ENCODE data around the gene DECR2. TPM values are rescaled to one million over a fixed set of nuclear protein-coding genes. Genes with fewer than 3 reads are reported as not detected.
A peak's percentile ranks its signal among the peaks of the same experiment; 100 is the strongest.

The DECR2 gene
- total and polyA plus RNA-seq, 9 of the 15 experiments (the other 6 are each of a cell fraction or from before 2014, with no cell fraction given): 1.0 to 31.9 (median 10.3) TPM

DNA sequence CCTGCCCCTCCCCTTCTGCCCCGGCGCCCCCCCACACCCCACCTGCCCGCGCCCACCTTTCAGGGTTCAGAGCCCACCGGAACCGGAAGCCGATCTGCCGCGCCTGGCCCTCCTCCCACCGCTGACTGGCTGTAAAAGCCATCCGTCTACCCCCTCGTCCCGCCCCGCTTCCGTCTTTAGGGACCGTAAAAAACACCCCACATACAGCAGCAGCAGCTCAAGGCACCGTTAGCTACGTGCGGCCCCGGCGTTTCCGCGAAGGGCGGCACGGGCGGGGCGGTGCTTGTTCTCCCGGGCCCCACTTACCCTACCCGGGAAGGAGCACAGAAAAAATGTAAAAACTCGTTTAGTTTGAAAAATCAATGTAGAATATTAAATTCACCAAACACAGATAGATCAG lies 31.2 kb upstream of the DECR2 start, which contains the start of gene MRPL28 (continued):
- TF ChIP-seq PKNOX1 (IDR thresholded peaks at IDR 0.05) (peak; percentile 99), SAFB (IDR thresholded peaks at IDR 0.05; ENCODE audit: borderline replicate concordance, low read depth, low read length) (no peak), MCM7 (IDR thresholded peaks at IDR 0.05) (no peak), ZNF436 (CRISPR knock-in tag; IDR thresholded peaks at IDR 0.05) (no peak), ZC3H4 (CRISPR knock-in tag; IDR thresholded peaks at IDR 0.05; ENCODE audit: borderline replicate concordance) (no peak), RBM34 (IDR thresholded peaks at IDR 0.05; ENCODE audit: borderline replicate concordance, insufficient read depth, low read length) (no peak), ZNF175 (CRISPR knock-in tag; IDR thresholded peaks at IDR 0.05; ENCODE audit: low read depth) (no peak), RNF2 (IDR thresholded peaks at IDR 0.05) (no peak), SPI1 (IDR thresholded peaks at IDR 0.05; ENCODE audit: borderline replicate concordance, low read depth, low read length) (peak; percentile 17; the same call in 1 of the 2 replicates), PHF8 (IDR thresholded peaks at IDR 0.05; ENCODE audit: borderline replicate concordance, low read length) (no peak), CREB3L1 (IDR thresholded peaks at IDR 0.05; ENCODE audit: borderline replicate concordance, low read depth) (no peak), ZBTB7A (IDR thresholded peaks at IDR 0.05; ENCODE audit: borderline replicate concordance, control insufficient read depth, low read depth, low read length) (peak; percentile 95), ERF (CRISPR knock-in tag; IDR thresholded peaks at IDR 0.05) (no peak), CBFB (CRISPR knock-in tag; IDR thresholded peaks at IDR 0.05) (no peak), JUND (IDR thresholded peaks at IDR 0.05; ENCODE audit: borderline replicate concordance, low read depth, low read length) (peak; percentile 42; the same call in 1 of the 2 replicates), JUND (tag; IDR thresholded peaks at IDR 0.05; ENCODE audit: borderline replicate concordance, low read depth, low read length) (no peak; the same call in 2 of the 3 replicates), EGR1 (conservative IDR thresholded peaks at IDR 0.05) (no peak), ZNF239 (CRISPR knock-in tag; IDR thresholded peaks at IDR 0.05) (no peak), ESRRA (IDR thresholded peaks at IDR 0.05; ENCODE audit: borderline replicate concordance, low read depth) (no peak), HOXB6 (CRISPR knock-in tag; IDR thresholded peaks at IDR 0.05; ENCODE audit: borderline replicate concordance) (no peak), FOXM1 (IDR thresholded peaks at IDR 0.05; ENCODE audit: low read depth) (no peak), FOXM1 (CRISPR knock-in tag; IDR thresholded peaks at IDR 0.05; ENCODE audit: low read depth) (no peak), SNIP1 (IDR thresholded peaks at IDR 0.05; ENCODE audit: low read depth) (no peak), GTF2E2 (tag; IDR thresholded peaks at IDR 0.05) (no peak), ZSCAN29 (IDR thresholded peaks at IDR 0.05) (no peak), ZBED1 (IDR thresholded peaks at IDR 0.05) (no peak), ZNF311 (CRISPR knock-in tag; IDR thresholded peaks at IDR 0.05) (no peak), KDM4B (IDR thresholded peaks at IDR 0.05; ENCODE audit: borderline replicate concordance in 2 of 2, low read depth in 1 of 2) (peak in 1 of 2 experiments; percentile 78; a peak in 1 of 4 replicates)
- TF ChIP-seq, protein P1, sequence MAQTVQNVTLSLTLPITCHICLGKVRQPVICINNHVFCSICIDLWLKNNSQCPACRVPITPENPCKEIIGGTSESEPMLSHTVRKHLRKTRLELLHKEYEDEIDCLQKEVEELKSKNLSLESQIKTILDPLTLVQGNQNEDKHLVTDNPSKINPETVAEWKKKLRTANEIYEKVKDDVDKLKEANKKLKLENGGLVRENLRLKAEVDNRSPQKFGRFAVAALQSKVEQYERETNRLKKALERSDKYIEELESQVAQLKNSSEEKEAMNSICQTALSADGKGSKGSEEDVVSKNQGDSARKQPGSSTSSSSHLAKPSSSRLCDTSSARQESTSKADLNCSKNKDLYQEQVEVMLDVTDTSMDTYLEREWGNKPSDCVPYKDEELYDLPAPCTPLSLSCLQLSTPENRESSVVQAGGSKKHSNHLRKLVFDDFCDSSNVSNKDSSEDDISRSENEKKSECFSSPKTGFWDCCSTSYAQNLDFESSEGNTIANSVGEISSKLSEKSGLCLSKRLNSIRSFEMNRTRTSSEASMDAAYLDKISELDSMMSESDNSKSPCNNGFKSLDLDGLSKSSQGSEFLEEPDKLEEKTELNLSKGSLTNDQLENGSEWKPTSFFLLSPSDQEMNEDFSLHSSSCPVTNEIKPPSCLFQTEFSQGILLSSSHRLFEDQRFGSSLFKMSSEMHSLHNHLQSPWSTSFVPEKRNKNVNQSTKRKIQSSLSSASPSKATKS (CRISPR knock-in tag; IDR thresholded peaks at IDR 0.05): no peak

All from K562 (cell line).